Measurements from ENCODE around the gene SPACA7. TPM values are rescaled to one million over a fixed set of nuclear protein-coding genes. Genes with fewer than 3 reads are reported as not detected.
"Not testable (repeated sequence)": the region's sequence is repeated elsewhere in the genome, so short reads cannot be mapped to it uniquely, and the experiment has no call there.

The SPACA7 gene
- total and polyA plus RNA-seq, 8 donors = not detected

GRCh38 chr13:112392719-112393118, 16.6 kb downstream of the SPACA7 start:
- H3K27me3 ChIP-seq = no peaks in the 10 kb centered on the region
- H3K9me3 ChIP-seq = no peaks in the 10 kb centered on the region
- TF ChIP-seq CTCF (IDR thresholded peaks at IDR 0.05) = no peak
- FAIRE-seq (no peak), ATAC-seq (no peak), DNase-seq (no peak)
- intact Hi-C loops (cut with DNase I) = no loop called here
- H3K4me3 ChIP-seq = no peak overlapping the region
- no peaks in the 10 kb centered on the region for H3K36me3 ChIP-seq
- WGBS, 2 donors = 60 to 80% methylated on average over 4 of the region's 4 CpGs
- H3K4me1 ChIP-seq = no peaks in the 10 kb centered on the region
- no peak overlapping the region for H3K27ac ChIP-seq

GRCh38 chr13:112395022-112395421, 18.9 kb downstream of the SPACA7 start:
- H3K9me3 ChIP-seq; H3K27ac ChIP-seq; H3K36me3 ChIP-seq; DNase-seq; H3K4me3 ChIP-seq; H3K4me1 ChIP-seq; H3K27me3 ChIP-seq; intact Hi-C loops (cut with DNase I); FAIRE-seq: not testable (repeated sequence)
- ATAC-seq = peak in 1 of 4 donors; percentile 28
- WGBS, 2 donors = 47 to 58% methylated on average over 16 of the region's 16 CpGs

- H3K4me1 ChIP-seq; ATAC-seq; H3K4me3 ChIP-seq; intact Hi-C loops (cut with DNase I); H3K27ac ChIP-seq; DNase-seq; H3K36me3 ChIP-seq; H3K9me3 ChIP-seq; H3K27me3 ChIP-seq; FAIRE-seq: not testable (repeated sequence)
- 60 to 76% methylated on average over 12 to 13 of the region's 13 CpGs for WGBS, 2 donors
Measured at GRCh38 chr13:112395941-112396340, 19.8 kb downstream of the SPACA7 start.

- no peak for DNase-seq
- WGBS, 2 donors = 64 to 73% methylated on average over 9 of the region's 9 CpGs
Measured at GRCh38 chr13:112397108-112397507, 21.0 kb downstream of the SPACA7 start.

GRCh38 chr13:112398347-112398746, 22.2 kb downstream of the SPACA7 start:
- H3K27ac ChIP-seq; H3K36me3 ChIP-seq; intact Hi-C loops (cut with DNase I); H3K9me3 ChIP-seq; FAIRE-seq; DNase-seq; H3K27me3 ChIP-seq; ATAC-seq; H3K4me3 ChIP-seq; H3K4me1 ChIP-seq: not testable (repeated sequence)
- WGBS, 2 donors = 55 to 65% methylated on average over 6 of the region's 6 CpGs

More at GRCh38 chr13:112397108-112397507, 21.0 kb downstream of the SPACA7 start:
- H3K36me3 ChIP-seq = no peaks in the 10 kb centered on the region
- ATAC-seq (no peak), FAIRE-seq (no peak)
- no peak for TF ChIP-seq CTCF (IDR thresholded peaks at IDR 0.05)
- no peaks in the 10 kb centered on the region for H3K27me3 ChIP-seq
- no peaks in the 10 kb centered on the region for H3K9me3 ChIP-seq
- intact Hi-C loops (cut with DNase I) = no loop called here
- no peak overlapping the region for H3K4me3 ChIP-seq
- H3K27ac ChIP-seq = no peak overlapping the region
- H3K4me1 ChIP-seq = no peaks in the 10 kb centered on the region

- H3K36me3 ChIP-seq; FAIRE-seq; H3K27me3 ChIP-seq; intact Hi-C loops (cut with DNase I); H3K9me3 ChIP-seq; DNase-seq; ATAC-seq; H3K4me3 ChIP-seq; H3K4me1 ChIP-seq; H3K27ac ChIP-seq: not testable (repeated sequence)
- 59 to 80% methylated on average over 3 of the region's 3 CpGs for WGBS, 2 donors
Measured at GRCh38 chr13:112409828-112410227, 33.7 kb downstream of the SPACA7 start.

GRCh38 chr13:112416647-112417046, 40.5 kb downstream of the SPACA7 start:
- intact Hi-C loops (cut with DNase I) = no loop called here
- H3K27me3 ChIP-seq = no peaks in the 10 kb centered on the region
- no peaks in the 10 kb centered on the region for H3K36me3 ChIP-seq
- H3K4me3 ChIP-seq = no peak overlapping the region
- FAIRE-seq (no peak), ATAC-seq (no peak), DNase-seq (no peak)
- TF ChIP-seq CTCF (IDR thresholded peaks at IDR 0.05) = no peak
- H3K27ac ChIP-seq = no peak overlapping the region
- H3K9me3 ChIP-seq = peaks cover 0 to 5% (median 0%) of the 10 kb centered on the region in 4 donors
- 44 to 48% methylated on average over 1 of the region's 1 CpG for WGBS, 2 donors
- H3K4me1 ChIP-seq = no peaks in the 10 kb centered on the region
